HG03378 (cell line): ENCODE measurements around the gene DNM2.
A peak's percentile ranks its signal among the peaks of the same experiment; 100 is the strongest.
"Not testable (repeated sequence)": the region's sequence is repeated elsewhere in the genome, so short reads cannot be mapped to it uniquely, and the experiment has no call there.

Source experiments
- ATAC-seq: cut with Tn5 transposase; IDR thresholded peaks from one replicate; pipeline ENCODE4 v1.9.1; 2021; ENCODE audit warnings: mild to moderate bottlenecking, moderate library complexity; ENCODE audit not compliant: unreplicated experiment

Gene DNM2

GRCh38 chr19:10831987-10832938 is 114.4 kb downstream of the DNM2 start:
- no peak for ATAC-seq

DNA sequence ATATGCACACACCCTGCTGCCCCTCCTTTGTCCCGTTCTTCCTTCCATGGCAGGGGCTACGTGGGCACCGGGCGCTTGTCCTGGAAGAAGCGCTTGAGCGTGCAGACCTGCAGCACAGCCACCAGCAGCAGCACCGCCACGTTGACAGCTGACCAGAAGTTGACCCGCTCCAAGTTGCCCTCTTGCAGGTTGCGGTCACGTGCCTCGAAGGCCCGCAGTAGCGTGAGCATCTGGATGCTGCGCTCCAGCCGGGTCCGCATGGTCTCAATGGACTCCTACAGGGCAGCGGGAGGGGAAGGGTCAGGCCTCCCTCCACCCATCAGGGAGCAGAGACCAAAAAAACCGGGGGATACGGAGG is 115.0 kb downstream of the DNM2 start:
- no peak for ATAC-seq

GRCh38 chr19:10835089-10835753 is 117.3 kb downstream of the DNM2 start:
- no peak for ATAC-seq

- ATAC-seq, result peak; percentile 48
Observed at GRCh38 chr19:10835754-10836478, 118.0 kb downstream of the DNM2 start, which contains the start of gene TMED1. Gene TMED1 (minus strand): TSS chr19:10836212. CDS start chr19:10836191, 21 bp downstream.

DNA sequence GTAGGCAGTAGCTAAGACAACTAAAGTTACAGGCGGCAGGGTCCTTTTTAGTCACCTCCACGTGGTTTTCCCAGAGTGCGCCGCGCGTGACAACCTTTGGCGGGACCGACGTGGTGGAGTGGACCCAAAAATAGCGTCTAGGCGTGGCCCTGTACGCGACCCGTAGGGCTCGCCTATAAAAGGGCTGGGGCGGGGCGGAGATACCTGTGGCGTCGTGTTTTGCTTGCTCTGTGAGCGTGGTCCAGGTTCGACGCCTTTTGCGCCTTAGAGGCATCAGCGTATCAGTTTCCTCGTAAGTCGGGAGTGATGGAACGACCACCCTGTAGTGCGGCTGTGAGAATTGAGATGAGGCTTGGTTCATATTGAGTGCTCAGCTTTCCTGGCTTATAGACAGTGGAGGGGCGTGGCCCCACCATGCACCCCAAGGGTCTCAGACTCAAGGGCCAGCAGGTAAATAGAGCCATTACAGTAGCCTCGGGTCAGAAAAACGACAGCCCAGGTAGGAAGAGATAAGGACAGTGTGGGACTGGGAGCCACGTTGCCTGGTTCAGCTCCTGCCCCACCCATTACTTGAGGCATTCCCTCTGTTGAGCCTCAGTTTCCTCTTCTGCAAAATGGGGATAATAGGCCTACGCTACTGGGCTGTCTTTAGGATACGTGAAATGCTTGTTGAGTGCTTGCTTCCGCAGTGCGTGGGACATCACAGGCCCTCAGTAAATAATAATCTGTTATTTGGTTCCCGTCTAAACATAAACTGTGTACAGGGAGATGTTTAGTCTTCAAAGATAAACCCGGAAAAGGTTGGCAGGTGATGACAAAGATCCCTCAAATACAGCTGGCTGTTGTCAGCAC is 118.8 kb downstream of the DNM2 start:
- ATAC-seq, result peak; percentile 13

DNA sequence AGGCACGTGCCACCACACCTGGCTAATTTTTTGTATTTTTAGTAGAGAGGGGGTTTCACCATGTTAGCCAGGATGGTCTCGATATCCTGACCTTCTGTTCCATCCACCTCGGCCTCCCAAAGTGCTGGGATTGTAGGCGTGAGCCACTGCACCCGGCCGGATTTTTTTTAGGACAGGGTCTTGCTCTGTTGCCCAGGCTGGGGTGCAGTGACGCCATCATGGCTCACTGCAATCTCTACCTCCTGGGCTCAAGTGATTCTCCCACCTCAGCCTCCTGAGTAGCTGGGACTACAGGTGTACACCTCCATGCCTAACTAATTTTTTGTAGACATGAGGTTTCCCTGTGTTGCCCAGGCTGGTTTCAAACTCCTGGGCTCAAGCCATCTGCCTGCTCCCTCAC is 119.8 kb downstream of the DNM2 start:
- not testable (repeated sequence) for ATAC-seq

DNA sequence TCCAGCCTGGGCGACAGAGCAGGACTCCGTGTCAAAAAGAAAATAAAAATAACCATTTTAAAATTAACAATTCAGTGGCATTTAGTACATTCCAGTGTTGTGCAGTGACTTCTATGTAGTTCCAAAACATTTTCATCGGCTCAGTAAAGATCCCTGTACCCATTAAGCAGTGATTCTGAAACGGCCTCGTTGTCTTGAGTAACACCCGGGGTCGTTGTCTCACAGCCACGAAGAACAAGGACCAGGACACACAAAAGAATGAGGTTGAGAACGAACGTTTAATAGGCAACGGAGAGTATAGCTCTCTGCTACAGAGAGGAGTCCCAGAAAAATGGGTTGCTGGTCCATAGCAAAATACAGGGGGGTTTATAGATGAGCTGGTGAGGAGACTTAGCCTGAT is 120.5 kb downstream of the DNM2 start:
- no peak for ATAC-seq

- no peak for ATAC-seq
Observed at GRCh38 chr19:10839114-10840050, 121.5 kb downstream of the DNM2 start.

- ATAC-seq, result no peak
Observed at GRCh38 chr19:10842788-10843187, 124.9 kb downstream of the DNM2 start.

DNA sequence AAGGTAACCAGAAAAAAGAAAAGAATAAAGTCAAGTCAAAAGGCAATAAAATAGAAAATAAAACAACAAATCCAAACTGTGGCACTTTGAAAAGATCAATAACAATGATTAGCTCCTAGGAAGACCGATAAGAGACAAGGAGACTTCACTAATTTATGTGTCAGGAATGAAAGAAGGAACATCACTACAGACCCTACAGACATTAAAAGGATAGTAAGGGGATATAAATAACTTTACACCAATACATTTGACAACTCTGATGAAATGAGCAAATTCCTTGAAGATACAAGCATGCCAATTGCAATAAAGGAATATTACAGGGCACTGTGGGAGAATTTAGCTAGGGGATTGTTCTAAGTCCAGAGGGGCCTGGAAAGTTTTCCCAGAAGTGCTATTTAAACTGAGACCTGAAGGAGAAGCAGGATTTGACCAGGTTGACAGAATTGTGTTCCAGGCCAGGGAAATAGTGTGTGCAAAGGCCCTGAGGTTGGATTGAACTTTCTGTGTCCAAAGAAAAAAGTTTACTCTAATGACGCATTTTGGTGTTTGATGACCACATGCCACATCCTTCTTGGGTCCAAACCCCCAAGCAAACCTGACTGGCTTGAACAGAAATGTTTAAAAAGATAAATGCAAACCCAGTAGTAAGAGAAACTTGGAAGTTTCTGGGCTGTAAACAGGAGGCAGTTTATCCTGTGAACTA is 128.8 kb downstream of the DNM2 start:
- no peak for ATAC-seq

GRCh38 chr19:10848230-10848856 is 130.5 kb downstream of the DNM2 start, which contains the start of gene C19orf38:
Gene C19orf38 (plus strand): TSS chr19:10848415. CDS start chr19:10848509, 94 bp downstream.
- ATAC-seq, result no peak

DNA sequence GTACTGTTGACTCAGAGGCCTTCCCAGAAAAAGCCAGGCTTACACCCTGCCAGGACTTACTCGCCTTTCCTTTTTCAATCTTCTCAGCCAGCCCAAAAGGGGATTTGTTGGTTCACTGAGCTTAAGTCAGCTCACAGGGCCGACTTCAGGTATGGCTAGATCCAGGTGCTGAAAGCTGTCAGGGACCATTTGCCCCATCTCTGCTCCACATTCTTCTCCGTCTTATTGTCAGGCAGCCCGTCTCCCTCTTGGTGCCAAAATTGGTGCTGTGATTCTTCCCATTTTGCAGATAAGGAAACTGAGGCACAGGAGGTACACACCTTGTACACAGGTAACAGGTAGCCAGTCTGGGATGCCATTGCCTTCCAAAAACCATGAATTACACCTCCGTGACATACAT is 132.8 kb downstream of the DNM2 start:
- ATAC-seq, result no peak

DNA sequence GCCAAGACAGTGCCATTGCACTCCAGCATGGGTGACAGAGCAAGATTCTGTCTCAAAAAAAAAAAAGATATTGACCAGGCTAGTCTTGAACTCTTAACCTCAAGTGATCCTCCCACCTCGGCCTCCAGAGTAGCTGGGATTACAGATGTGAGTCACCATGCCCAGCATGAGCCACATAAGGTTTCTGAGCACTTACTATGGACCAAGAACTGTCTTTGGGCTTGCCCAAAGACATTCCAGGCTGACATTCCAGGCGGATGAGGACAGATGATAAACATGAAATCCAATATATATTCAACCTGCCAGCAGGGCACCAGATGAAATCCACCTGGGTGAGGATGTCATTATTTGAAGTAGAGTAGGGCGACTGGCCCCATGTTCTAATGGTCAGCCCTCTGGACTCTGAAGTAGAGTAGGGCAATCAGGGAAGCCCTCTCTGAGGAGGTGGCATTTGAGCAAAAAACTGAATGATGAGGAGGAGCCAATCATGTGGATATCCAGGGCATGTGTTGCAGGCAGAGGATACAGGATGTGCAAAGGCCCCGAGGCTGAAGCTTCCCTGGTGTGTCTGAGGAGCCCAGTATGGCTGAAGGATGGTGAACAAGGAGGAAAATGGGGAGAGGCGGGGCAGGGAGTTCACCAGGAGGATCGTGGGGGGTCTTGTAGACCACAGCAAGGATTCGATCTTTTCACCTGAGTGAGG is 134.4 kb downstream of the DNM2 start:
- no peak for ATAC-seq

- ATAC-seq, result no peak
Observed at GRCh38 chr19:10852941-10853340, 135.1 kb downstream of the DNM2 start.

DNA sequence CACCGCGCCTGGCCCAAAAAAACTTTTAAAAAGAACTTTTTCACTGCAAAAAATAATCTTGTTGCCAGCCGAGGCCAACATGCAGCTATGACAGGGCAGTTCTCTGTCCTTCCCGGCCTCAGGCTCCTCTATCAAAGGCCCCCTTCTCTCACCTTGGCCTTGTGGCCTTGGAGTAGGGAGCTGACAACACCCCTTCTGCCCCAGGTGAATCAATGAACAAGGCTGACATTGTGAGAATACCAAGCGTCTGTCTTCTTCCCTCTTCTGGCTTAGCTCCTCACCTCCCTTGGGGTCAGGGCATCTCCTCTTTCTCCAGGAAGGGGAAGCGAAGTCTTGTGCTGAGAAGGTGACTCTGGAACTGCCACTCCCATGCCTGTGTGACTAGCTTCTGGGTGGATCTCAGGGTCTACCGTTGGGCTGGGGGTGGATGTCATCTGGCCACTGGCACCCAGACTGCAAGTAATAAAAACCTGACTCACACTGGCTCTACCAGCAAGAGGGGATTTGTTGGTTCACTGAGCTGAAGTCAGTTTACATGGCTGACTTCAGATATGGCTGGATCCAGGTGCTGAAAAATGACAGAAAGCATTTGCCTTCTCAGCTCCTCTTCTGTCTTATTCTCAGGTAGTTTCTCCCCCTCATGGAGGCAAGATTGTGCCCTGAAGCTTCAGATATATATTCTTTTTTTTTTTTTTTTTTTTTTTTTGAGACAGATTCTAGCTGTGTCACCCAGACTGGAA is 136.6 kb downstream of the DNM2 start:
- ATAC-seq, result no peak

DNA sequence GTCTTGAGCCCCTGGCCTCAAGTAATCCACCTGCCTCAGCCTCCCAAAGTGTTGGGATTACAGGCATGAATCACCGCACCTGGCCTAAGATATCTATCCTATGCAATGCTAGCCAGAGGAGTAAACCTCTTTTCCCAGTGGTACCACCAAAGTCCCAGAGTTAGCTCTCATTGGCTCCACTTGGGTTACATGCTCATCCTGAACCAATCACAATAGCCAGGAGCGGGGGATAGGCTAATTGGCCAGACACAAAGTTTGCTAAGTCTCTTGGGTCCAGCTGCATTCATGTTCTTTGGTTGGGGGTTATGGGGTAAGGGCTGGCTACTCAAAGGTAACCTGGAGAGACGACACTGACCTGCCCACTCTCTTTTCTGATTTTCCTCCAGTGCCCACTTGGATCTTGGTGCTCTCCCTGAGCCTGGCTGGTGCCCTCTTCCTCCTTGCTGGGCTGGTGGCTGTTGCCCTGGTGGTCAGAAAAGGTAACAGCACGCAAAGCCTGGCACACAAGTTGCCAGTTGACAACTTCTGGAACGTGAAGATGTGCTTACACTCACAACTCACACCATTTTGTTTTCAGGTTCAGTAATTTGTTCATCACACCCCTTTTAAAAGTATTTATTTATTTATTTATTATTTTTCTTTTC is 138.1 kb downstream of the DNM2 start:
- no peak for ATAC-seq
